HG02970 (cell line): ENCODE measurements around the gene OR6C76.
"Not testable (repeated sequence)": the region's sequence is repeated elsewhere in the genome, so short reads cannot be mapped to it uniquely, and the experiment has no call there.

Source experiments
- ATAC-seq: cut with Tn5 transposase; IDR thresholded peaks from one replicate; pipeline ENCODE4 v1.9.1; 2021; ENCODE audit warnings: mild to moderate bottlenecking, moderate library complexity, moderate number of reproducible peaks; ENCODE audit not compliant: unreplicated experiment, low FRiP score

OR6C76 gene

GRCh38 chr12:55425954-55426353, at the start of gene OR6C76:
OR6C76 (plus strand) TSS chr12:55426254; CDS start chr12:55426254, 0 bp downstream.
- ATAC-seq = no peak

GRCh38 chr12:55385891-55386290, 40.2 kb upstream of the OR6C76 start:
- no peak for ATAC-seq

- ATAC-seq = no peak
Observed at GRCh38 chr12:55392032-55392795, 33.8 kb upstream of the OR6C76 start.

GRCh38 chr12:55396326-55396725, 29.7 kb upstream of the OR6C76 start:
- ATAC-seq = no peak

- no peak for ATAC-seq
Observed at GRCh38 chr12:55400229-55400628, 25.8 kb upstream of the OR6C76 start, which contains the start of gene OR6C65. OR6C65 (plus strand) TSS chr12:55400529; CDS start chr12:55400529, 0 bp downstream.

- ATAC-seq = no peak
Observed at GRCh38 chr12:55407866-55408265, 18.2 kb upstream of the OR6C76 start.

- ATAC-seq = not testable (repeated sequence)
Observed at GRCh38 chr12:55409133-55409532, 16.9 kb upstream of the OR6C76 start.

- ATAC-seq = not testable (repeated sequence)
Observed at GRCh38 chr12:55412138-55412537, 13.9 kb upstream of the OR6C76 start.

GRCh38 chr12:55413498-55414388, 12.3 kb upstream of the OR6C76 start:
- not testable (repeated sequence) for ATAC-seq

GRCh38 chr12:55414396-55414823, 11.6 kb upstream of the OR6C76 start:
- not testable (repeated sequence) for ATAC-seq

GRCh38 chr12:55414889-55415288, 11.2 kb upstream of the OR6C76 start:
- ATAC-seq = not testable (repeated sequence)

GRCh38 chr12:55416961-55417360, 9.1 kb upstream of the OR6C76 start:
- ATAC-seq = no peak

GRCh38 chr12:55420307-55420962, 5.6 kb upstream of the OR6C76 start:
- no peak for ATAC-seq

GRCh38 chr12:55428331-55429243, 2.5 kb downstream of the OR6C76 start:
- ATAC-seq = no peak

- not testable (repeated sequence) for ATAC-seq
Observed at GRCh38 chr12:55441233-55441632, 15.2 kb downstream of the OR6C76 start.

- no peak for ATAC-seq
Observed at GRCh38 chr12:55443776-55444175, 17.7 kb downstream of the OR6C76 start, which contains the start of gene OR6C2. OR6C2 (plus strand) TSS chr12:55444076; CDS start chr12:55452214, 8,138 bp downstream.

GRCh38 chr12:55445357-55445756, 19.3 kb downstream of the OR6C76 start:
- no peak for ATAC-seq

- no peak for ATAC-seq
Observed at GRCh38 chr12:55446326-55446725, 20.3 kb downstream of the OR6C76 start.

GRCh38 chr12:55448825-55449224, 22.8 kb downstream of the OR6C76 start:
- ATAC-seq = no peak
